ENCODE data around the gene KRT82.

Gene KRT82

GRCh38 chr12:52427083-52427482 is 20.9 kb upstream of the KRT82 start:
- Mint-ChIP-seq H3K27me3 (peaks cover 11% of the 10 kb centered on the region), H3K36me3 (ENCODE audit: low read depth) (no peaks in the 10 kb centered on the region), H3K9me3 (no peaks in the 10 kb centered on the region), H3K4me3 (no peak overlapping the region), H3K4me1 (ENCODE audit: low read depth) (no peaks in the 10 kb centered on the region), H3K27ac (no peak overlapping the region)
- intact Hi-C loops (cut with micrococcal nuclease) = no loop called here

- no peaks in the 10 kb centered on the region for H3K9me3 Mint-ChIP-seq
- no peak overlapping the region for H3K27ac Mint-ChIP-seq
- H3K27me3 Mint-ChIP-seq = peaks cover 16% of the 10 kb centered on the region
- no peaks in the 10 kb centered on the region for H3K4me1 Mint-ChIP-seq (ENCODE audit: low read depth)
- H3K4me3 Mint-ChIP-seq = no peak overlapping the region
- no peaks in the 10 kb centered on the region for H3K36me3 Mint-ChIP-seq (ENCODE audit: low read depth)
- intact Hi-C loops (cut with micrococcal nuclease) = no loop called here
These were observed 19.9 kb upstream of the KRT82 start for GRCh38 chr12:52426034-52426433.

- H3K4me3 Mint-ChIP-seq = no peak overlapping the region
- no peak overlapping the region for H3K27ac Mint-ChIP-seq
- no peaks in the 10 kb centered on the region for H3K4me1 Mint-ChIP-seq (ENCODE audit: low read depth)
- no peaks in the 10 kb centered on the region for H3K9me3 Mint-ChIP-seq
- intact Hi-C loops (cut with micrococcal nuclease) = no loop called here
- H3K36me3 Mint-ChIP-seq (ENCODE audit: low read depth) = no peaks in the 10 kb centered on the region
- peaks cover 16% of the 10 kb centered on the region for H3K27me3 Mint-ChIP-seq
These were observed 19.3 kb upstream of the KRT82 start for GRCh38 chr12:52425466-52425865.

- H3K27me3 Mint-ChIP-seq = peaks cover 19% of the 10 kb centered on the region
- H3K4me1 Mint-ChIP-seq (ENCODE audit: low read depth) = no peaks in the 10 kb centered on the region
- intact Hi-C loops (cut with micrococcal nuclease) = no loop called here
- no peaks in the 10 kb centered on the region for H3K9me3 Mint-ChIP-seq
- H3K4me3 Mint-ChIP-seq = no peak overlapping the region
- H3K36me3 Mint-ChIP-seq (ENCODE audit: low read depth) = no peaks in the 10 kb centered on the region
- no peak overlapping the region for H3K27ac Mint-ChIP-seq
These were observed 17.7 kb upstream of the KRT82 start for GRCh38 chr12:52423661-52424500.

- intact Hi-C loops (cut with micrococcal nuclease) = no loop called here
- Mint-ChIP-seq H3K36me3 (ENCODE audit: low read depth) (no peaks in the 10 kb centered on the region), H3K4me1 (ENCODE audit: low read depth) (no peaks in the 10 kb centered on the region), H3K9me3 (no peaks in the 10 kb centered on the region), H3K4me3 (no peak overlapping the region), H3K27me3 (peaks cover 13% of the 10 kb centered on the region), H3K27ac (no peak overlapping the region)
These were observed 16.9 kb upstream of the KRT82 start for GRCh38 chr12:52423035-52423434.

GRCh38 chr12:52419656-52420055 is 13.5 kb upstream of the KRT82 start:
- peaks cover 16% of the 10 kb centered on the region for H3K27me3 Mint-ChIP-seq
- H3K4me1 Mint-ChIP-seq (ENCODE audit: low read depth) = peaks cover 5% of the 10 kb centered on the region
- intact Hi-C loops (cut with micrococcal nuclease) = no loop called here
- no peak overlapping the region for H3K4me3 Mint-ChIP-seq
- H3K9me3 Mint-ChIP-seq = no peaks in the 10 kb centered on the region
- no peak overlapping the region for H3K27ac Mint-ChIP-seq
- H3K36me3 Mint-ChIP-seq (ENCODE audit: low read depth) = no peaks in the 10 kb centered on the region

- H3K4me3 Mint-ChIP-seq = no peak overlapping the region
- intact Hi-C loops (cut with micrococcal nuclease) = no loop called here
- no peaks in the 10 kb centered on the region for H3K36me3 Mint-ChIP-seq (ENCODE audit: low read depth)
- no peaks in the 10 kb centered on the region for H3K9me3 Mint-ChIP-seq
- peaks cover 15% of the 10 kb centered on the region for H3K27me3 Mint-ChIP-seq
- H3K4me1 Mint-ChIP-seq (ENCODE audit: low read depth) = peaks cover 5% of the 10 kb centered on the region
- H3K27ac Mint-ChIP-seq = no peak overlapping the region
These were observed 12.5 kb upstream of the KRT82 start for GRCh38 chr12:52418576-52419110.

- Mint-ChIP-seq H3K4me3 (no peak overlapping the region), H3K36me3 (ENCODE audit: low read depth) (no peaks in the 10 kb centered on the region), H3K9me3 (no peaks in the 10 kb centered on the region), H3K27ac (no peak overlapping the region), H3K27me3 (peaks cover 15% of the 10 kb centered on the region), H3K4me1 (ENCODE audit: low read depth) (peaks cover 5% of the 10 kb centered on the region)
- intact Hi-C loops (cut with micrococcal nuclease) = no loop called here
These were observed 11.6 kb upstream of the KRT82 start for GRCh38 chr12:52417740-52418139.

GRCh38 chr12:52416795-52417194 is 10.7 kb upstream of the KRT82 start:
- intact Hi-C loops (cut with micrococcal nuclease) = no loop called here
- H3K27me3 Mint-ChIP-seq = peaks cover 10% of the 10 kb centered on the region
- no peak overlapping the region for H3K27ac Mint-ChIP-seq
- H3K9me3 Mint-ChIP-seq = no peaks in the 10 kb centered on the region
- H3K36me3 Mint-ChIP-seq (ENCODE audit: low read depth) = no peaks in the 10 kb centered on the region
- no peak overlapping the region for H3K4me3 Mint-ChIP-seq
- peaks cover 5% of the 10 kb centered on the region for H3K4me1 Mint-ChIP-seq (ENCODE audit: low read depth)

- H3K9me3 Mint-ChIP-seq = no peaks in the 10 kb centered on the region
- H3K4me3 Mint-ChIP-seq = no peak overlapping the region
- peaks cover 7% of the 10 kb centered on the region for H3K27me3 Mint-ChIP-seq
- H3K27ac Mint-ChIP-seq = no peak overlapping the region
- H3K4me1 Mint-ChIP-seq (ENCODE audit: low read depth) = peaks cover 5% of the 10 kb centered on the region
- no peaks in the 10 kb centered on the region for H3K36me3 Mint-ChIP-seq (ENCODE audit: low read depth)
- intact Hi-C loops (cut with micrococcal nuclease) = no loop called here
These were observed 10.0 kb upstream of the KRT82 start for GRCh38 chr12:52415870-52416750.

- Mint-ChIP-seq H3K4me1 (ENCODE audit: low read depth) (peaks cover 5% of the 10 kb centered on the region), H3K9me3 (no peaks in the 10 kb centered on the region), H3K27me3 (peaks cover 6% of the 10 kb centered on the region), H3K36me3 (ENCODE audit: low read depth) (no peaks in the 10 kb centered on the region), H3K4me3 (no peak overlapping the region), H3K27ac (no peak overlapping the region)
- intact Hi-C loops (cut with micrococcal nuclease) = no loop called here
These were observed 8.8 kb upstream of the KRT82 start for GRCh38 chr12:52414936-52415335.

- Mint-ChIP-seq H3K4me3 (no peak overlapping the region), H3K4me1 (ENCODE audit: low read depth) (peaks cover 5% of the 10 kb centered on the region), H3K27ac (no peak overlapping the region), H3K27me3 (peaks cover 3% of the 10 kb centered on the region), H3K36me3 (ENCODE audit: low read depth) (no peaks in the 10 kb centered on the region), H3K9me3 (no peaks in the 10 kb centered on the region)
- intact Hi-C loops (cut with micrococcal nuclease) = no loop called here
These were observed 7.7 kb upstream of the KRT82 start for GRCh38 chr12:52413782-52414345.

GRCh38 chr12:52413202-52413601 is 7.1 kb upstream of the KRT82 start:
- no peak overlapping the region for H3K27ac Mint-ChIP-seq
- intact Hi-C loops (cut with micrococcal nuclease) = no loop called here
- peaks cover 6% of the 10 kb centered on the region for H3K27me3 Mint-ChIP-seq
- H3K9me3 Mint-ChIP-seq = no peaks in the 10 kb centered on the region
- no peaks in the 10 kb centered on the region for H3K36me3 Mint-ChIP-seq (ENCODE audit: low read depth)
- H3K4me3 Mint-ChIP-seq = no peak overlapping the region
- H3K4me1 Mint-ChIP-seq (ENCODE audit: low read depth) = peaks cover 5% of the 10 kb centered on the region

GRCh38 chr12:52411815-52412214 is 5.7 kb upstream of the KRT82 start:
- Mint-ChIP-seq H3K9me3 (no peaks in the 10 kb centered on the region), H3K4me3 (no peak overlapping the region), H3K36me3 (ENCODE audit: low read depth) (no peaks in the 10 kb centered on the region), H3K4me1 (ENCODE audit: low read depth) (peaks cover 5% of the 10 kb centered on the region), H3K27me3 (peaks cover 6% of the 10 kb centered on the region), H3K27ac (no peak overlapping the region)
- intact Hi-C loops (cut with micrococcal nuclease) = no loop called here

Measured in dendritic cell treated with granulocyte-macrophage colony-stimulating factor and Interleukin-4, amounts not matched to agents 40 ng/mL and 50 ng/mL, for 4 days (primary cell).